Testis (tissue), 5 donors: ENCODE results near the gene CD177. TPM values are rescaled to one million over a fixed set of nuclear protein-coding genes. Genes with fewer than 3 reads are reported as not detected.

Experiments used
- DNase-seq: peaks from one replicate; pipeline ENCODE4 v3.0.0-alpha.2; 2019
- H3K27ac ChIP-seq, 2 donors: fragments of 200-600 bp; sonication (generic); one replicate each; pipeline ENCODE4 v1.5.1; 2019
- H3K27me3 ChIP-seq: fragments of 200-600 bp; sonication (generic); one replicate; pipeline ENCODE4 v1.5.1; 2019
- H3K36me3 ChIP-seq: fragments of 200-600 bp; sonication (generic); one replicate; pipeline ENCODE4 v1.5.1; 2017; ENCODE audit warnings: low read depth; ENCODE audit errors: missing control alignments
- H3K4me1 ChIP-seq: fragments of 200-600 bp; sonication (generic); one replicate; pipeline ENCODE4 v1.5.1; 2019
- H3K4me3 ChIP-seq, 2 donors: fragments of 200-600 bp; sonication (generic); one replicate each; pipeline ENCODE4 v1.5.1; 2017 to 2019
- H3K9me3 ChIP-seq: fragments of 200-600 bp; sonication (generic); one replicate; pipeline ENCODE4 v1.5.1; 2017
- POLR2A ChIP-seq: fragments of 450-650 bp; IDR thresholded peaks from one replicate; pipeline ENCODE4 v1.6.1; 2017; ENCODE audit warnings: antibody characterized with exemption, mild to moderate bottlenecking, moderate library complexity
- WGBS, 2 donors: methylation state at CpG; one replicate each; pipeline ENCODE4 v1.1.5; 2018; 5-methylcytosine and 5-hydroxymethylcytosine counted together
- intact Hi-C: fragments of 100-400 bp; cut with DNase I; formaldehyde crosslinking; loops from one replicate; pipeline ENCODE4 v1.15.1; 2023; ENCODE audit warnings: low total_unique reads
- long read RNA-seq, 2 donors: transcript quantifications; one replicate each; lab custom pipeline, GENCODE V29; 2026
- polyA plus RNA-seq: library from polyadenylated mRNA; stranded (reverse); fragments of 350-450 nt; fragmentation: Illumina TruSeq; extraction: RNeasy Lipid Tissue Mini Kit (QIAGEN cat#74804); gene quantifications from one replicate; pipeline ENCODE4 v1.2.3, GENCODE V29; 2014; ENCODE audit warnings: low read depth, low replicate concordance; ENCODE audit not compliant: insufficient read depth
- total RNA-seq, 2 donors: library from RNA; depleted of rRNA; stranded (reverse); fragments of >200 nt; gene quantifications; one replicate each; pipeline ENCODE4 v1.2.3, GENCODE V29; 2016
- TF ChIP-seq, protein P1 (sequence below), 3 experiments: fragments of 450-650 bp in 2 of 3; fragments of 200-600 bp in 1 of 3; sonication (generic) in 1 of 3; IDR thresholded peaks; one replicate each; pipeline ENCODE4 v1.5.1; 2016 to 2019; ENCODE audit warnings: antibody characterized with exemption in 3 of 3, mild to moderate bottlenecking in 2 of 3, moderate library complexity in 1 of 3

The CD177 gene
- under 1 TPM; 0.39 to 0.74 TPM for total RNA-seq
- 0.57 TPM for polyA plus RNA-seq
- long read RNA-seq, donor 1 = 0 reads
- long read RNA-seq, donor 2 = 0 reads

GRCh38 chr19:43353606-43354304 is at the start of gene CD177:
TSS of gene CD177 (plus strand) at chr19:43353686. CDS start at chr19:43353715, 29 bp downstream.
- intact Hi-C loops = no loop called here
- WGBS, 2 donors = 12 to 33% methylated on average over 21 to 24 of the region's 27 CpGs
- no peaks in the 10 kb centered on the region for H3K36me3 ChIP-seq
- peak within 1 kb of the TSS in 1 of 2 donors; percentile 17 for H3K4me3 ChIP-seq
- TF ChIP-seq, protein P1, sequence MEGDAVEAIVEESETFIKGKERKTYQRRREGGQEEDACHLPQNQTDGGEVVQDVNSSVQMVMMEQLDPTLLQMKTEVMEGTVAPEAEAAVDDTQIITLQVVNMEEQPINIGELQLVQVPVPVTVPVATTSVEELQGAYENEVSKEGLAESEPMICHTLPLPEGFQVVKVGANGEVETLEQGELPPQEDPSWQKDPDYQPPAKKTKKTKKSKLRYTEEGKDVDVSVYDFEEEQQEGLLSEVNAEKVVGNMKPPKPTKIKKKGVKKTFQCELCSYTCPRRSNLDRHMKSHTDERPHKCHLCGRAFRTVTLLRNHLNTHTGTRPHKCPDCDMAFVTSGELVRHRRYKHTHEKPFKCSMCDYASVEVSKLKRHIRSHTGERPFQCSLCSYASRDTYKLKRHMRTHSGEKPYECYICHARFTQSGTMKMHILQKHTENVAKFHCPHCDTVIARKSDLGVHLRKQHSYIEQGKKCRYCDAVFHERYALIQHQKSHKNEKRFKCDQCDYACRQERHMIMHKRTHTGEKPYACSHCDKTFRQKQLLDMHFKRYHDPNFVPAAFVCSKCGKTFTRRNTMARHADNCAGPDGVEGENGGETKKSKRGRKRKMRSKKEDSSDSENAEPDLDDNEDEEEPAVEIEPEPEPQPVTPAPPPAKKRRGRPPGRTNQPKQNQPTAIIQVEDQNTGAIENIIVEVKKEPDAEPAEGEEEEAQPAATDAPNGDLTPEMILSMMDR (IDR thresholded peaks at IDR 0.05) = no peak
- no peak for TF ChIP-seq POLR2A
- DNase-seq = no peak
- no peak within 1 kb of the TSS for H3K27ac ChIP-seq
- H3K27me3 ChIP-seq = no peaks in the 10 kb centered on the region
- no peaks in the 10 kb centered on the region for H3K4me1 ChIP-seq
- H3K9me3 ChIP-seq = no peaks in the 10 kb centered on the region

- TF ChIP-seq POLR2A = no peak
- TF ChIP-seq, protein P1 (IDR thresholded peaks at IDR 0.05) = no peak
- H3K9me3 ChIP-seq = no peaks in the 10 kb centered on the region
- no peaks in the 10 kb centered on the region for H3K4me1 ChIP-seq
- no peaks in the 10 kb centered on the region for H3K27me3 ChIP-seq
- intact Hi-C loops = no loop called here
- 55 to 71% methylated on average over 5 of the region's 5 CpGs for WGBS, 2 donors
- no peak for DNase-seq
- no peak overlapping the region for H3K4me3 ChIP-seq
- H3K36me3 ChIP-seq = no peaks in the 10 kb centered on the region
- no peak overlapping the region for H3K27ac ChIP-seq
Observed at GRCh38 chr19:43305642-43306041, 47.8 kb upstream of the CD177 start.

- 90% methylated on average over 1 of the region's 1 CpG for WGBS, 2 donors
- no peaks in the 10 kb centered on the region for H3K27me3 ChIP-seq
- DNase-seq = no peak
Observed at GRCh38 chr19:43306097-43306496, 47.4 kb upstream of the CD177 start.

GRCh38 chr19:43308244-43308815 is 45.2 kb upstream of the CD177 start:
- no peaks in the 10 kb centered on the region for H3K9me3 ChIP-seq
- DNase-seq = no peak
- H3K27me3 ChIP-seq = no peaks in the 10 kb centered on the region
- H3K4me3 ChIP-seq = no peak overlapping the region
- no peaks in the 10 kb centered on the region for H3K36me3 ChIP-seq
- no peak for TF ChIP-seq POLR2A
- TF ChIP-seq, protein P1 (IDR thresholded peaks at IDR 0.05) = no peak
- no peaks in the 10 kb centered on the region for H3K4me1 ChIP-seq
- WGBS, 2 donors = 52 to 73% methylated on average over 5 of the region's 5 CpGs
- H3K27ac ChIP-seq = no peak overlapping the region
- intact Hi-C loops = no loop called here

More at GRCh38 chr19:43306097-43306496, 47.4 kb upstream of the CD177 start:
- no peaks in the 10 kb centered on the region for H3K4me1 ChIP-seq
- intact Hi-C loops = no loop called here
- no peak overlapping the region for H3K27ac ChIP-seq
- H3K9me3 ChIP-seq = no peaks in the 10 kb centered on the region
- TF ChIP-seq, protein P1 (IDR thresholded peaks at IDR 0.05) = no peak
- no peak for TF ChIP-seq POLR2A
- no peaks in the 10 kb centered on the region for H3K36me3 ChIP-seq
- H3K4me3 ChIP-seq = no peak overlapping the region
